GM12801 (cell line): Measurements from ENCODE around the gene PHACTR1.

Source experiments
- TF ChIP-seq, protein P1 (sequence below): IDR thresholded peaks from one replicate; pipeline ENCODE4 v1.5.1; 2011; ENCODE audit warnings: control low read depth; ENCODE audit not compliant: insufficient read length; ENCODE audit errors: extremely low read depth

PHACTR1 gene

DNA sequence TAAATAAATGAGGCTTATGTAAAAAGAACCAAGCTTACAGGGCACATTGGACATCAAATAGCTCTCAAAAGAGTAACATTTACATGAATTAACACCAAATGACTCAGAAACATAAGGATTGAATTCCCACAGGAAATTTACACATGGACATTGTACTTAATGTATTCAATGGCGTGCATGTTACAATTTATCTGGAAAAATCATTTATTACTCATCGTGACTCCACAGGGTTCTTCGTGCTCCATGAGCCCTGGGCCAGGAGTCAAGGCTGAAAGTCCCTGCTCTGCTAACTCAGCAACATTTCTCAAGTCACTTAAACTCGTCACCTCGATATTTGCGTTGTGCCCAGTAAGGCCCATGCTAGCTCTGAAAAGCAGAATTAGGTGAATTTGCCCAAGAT is 158.5 kb downstream of the PHACTR1 start:
- TF ChIP-seq, protein P1, sequence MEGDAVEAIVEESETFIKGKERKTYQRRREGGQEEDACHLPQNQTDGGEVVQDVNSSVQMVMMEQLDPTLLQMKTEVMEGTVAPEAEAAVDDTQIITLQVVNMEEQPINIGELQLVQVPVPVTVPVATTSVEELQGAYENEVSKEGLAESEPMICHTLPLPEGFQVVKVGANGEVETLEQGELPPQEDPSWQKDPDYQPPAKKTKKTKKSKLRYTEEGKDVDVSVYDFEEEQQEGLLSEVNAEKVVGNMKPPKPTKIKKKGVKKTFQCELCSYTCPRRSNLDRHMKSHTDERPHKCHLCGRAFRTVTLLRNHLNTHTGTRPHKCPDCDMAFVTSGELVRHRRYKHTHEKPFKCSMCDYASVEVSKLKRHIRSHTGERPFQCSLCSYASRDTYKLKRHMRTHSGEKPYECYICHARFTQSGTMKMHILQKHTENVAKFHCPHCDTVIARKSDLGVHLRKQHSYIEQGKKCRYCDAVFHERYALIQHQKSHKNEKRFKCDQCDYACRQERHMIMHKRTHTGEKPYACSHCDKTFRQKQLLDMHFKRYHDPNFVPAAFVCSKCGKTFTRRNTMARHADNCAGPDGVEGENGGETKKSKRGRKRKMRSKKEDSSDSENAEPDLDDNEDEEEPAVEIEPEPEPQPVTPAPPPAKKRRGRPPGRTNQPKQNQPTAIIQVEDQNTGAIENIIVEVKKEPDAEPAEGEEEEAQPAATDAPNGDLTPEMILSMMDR, result no peak

DNA sequence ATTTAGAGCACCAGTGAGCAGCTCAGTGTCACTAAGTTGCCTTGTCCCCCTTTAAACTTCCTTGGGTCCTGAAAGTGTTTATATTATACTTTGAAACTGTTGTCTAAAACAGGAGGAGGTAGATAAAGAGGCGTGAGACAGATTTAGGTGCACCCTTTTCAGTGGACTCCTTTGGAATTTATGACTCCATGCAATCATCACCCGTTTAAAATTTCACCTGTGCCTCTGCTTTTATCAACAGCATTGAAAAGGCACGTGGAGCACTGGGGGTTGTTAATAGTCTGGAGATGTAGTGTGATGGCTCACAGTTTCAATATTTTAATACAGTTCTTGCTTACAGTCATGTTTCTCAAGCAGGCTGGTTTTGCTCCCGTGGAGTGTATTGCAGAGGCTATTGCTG is 162.2 kb downstream of the PHACTR1 start:
- TF ChIP-seq, protein P1, result no peak

DNA sequence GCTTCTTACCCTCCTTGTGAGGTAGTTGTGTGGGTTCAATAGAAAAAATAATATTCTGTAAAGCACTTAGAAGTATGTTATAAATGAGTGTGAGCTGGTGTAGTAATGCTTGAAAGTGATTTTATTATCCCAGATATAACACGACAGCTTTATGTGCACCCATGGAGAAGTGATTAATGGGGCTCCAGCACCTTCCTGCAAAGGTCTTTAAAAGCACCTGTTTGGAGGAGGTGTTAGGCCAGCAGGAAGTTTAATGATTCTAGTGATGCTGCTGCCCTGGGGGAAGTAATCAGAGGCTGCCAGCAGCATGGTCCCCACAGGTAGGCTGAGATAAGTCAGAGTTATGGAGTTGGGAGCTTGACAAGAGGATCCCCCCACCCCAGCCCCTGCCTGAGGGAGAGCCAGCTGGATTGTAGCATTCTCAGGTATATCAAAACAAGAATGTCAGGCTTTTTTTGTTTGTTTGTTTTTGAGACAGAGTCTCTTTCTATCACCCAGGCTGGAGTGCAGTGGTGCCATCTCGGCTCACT is 166.3 kb downstream of the PHACTR1 start:
- TF ChIP-seq, protein P1, result no peak

DNA sequence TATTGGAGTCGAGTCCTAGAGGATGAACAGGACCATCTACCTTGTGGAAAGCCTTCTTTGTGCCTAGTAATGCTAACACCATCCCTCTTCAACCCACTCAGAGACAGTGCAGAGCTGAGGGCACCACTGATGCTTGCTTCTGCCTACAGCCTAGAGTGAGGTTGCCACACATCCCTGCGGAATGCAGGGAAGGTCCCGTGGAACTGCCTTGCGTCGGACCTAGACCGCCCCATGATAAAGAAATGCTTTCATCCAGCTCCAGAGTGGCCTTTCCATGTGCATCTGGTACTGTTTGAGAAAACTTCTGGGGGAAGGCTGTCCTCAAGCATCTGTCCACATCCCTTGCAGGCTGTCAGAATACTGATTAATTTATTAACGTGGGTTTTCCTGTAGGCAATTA is 168.4 kb downstream of the PHACTR1 start:
- TF ChIP-seq, protein P1, result no peak

DNA sequence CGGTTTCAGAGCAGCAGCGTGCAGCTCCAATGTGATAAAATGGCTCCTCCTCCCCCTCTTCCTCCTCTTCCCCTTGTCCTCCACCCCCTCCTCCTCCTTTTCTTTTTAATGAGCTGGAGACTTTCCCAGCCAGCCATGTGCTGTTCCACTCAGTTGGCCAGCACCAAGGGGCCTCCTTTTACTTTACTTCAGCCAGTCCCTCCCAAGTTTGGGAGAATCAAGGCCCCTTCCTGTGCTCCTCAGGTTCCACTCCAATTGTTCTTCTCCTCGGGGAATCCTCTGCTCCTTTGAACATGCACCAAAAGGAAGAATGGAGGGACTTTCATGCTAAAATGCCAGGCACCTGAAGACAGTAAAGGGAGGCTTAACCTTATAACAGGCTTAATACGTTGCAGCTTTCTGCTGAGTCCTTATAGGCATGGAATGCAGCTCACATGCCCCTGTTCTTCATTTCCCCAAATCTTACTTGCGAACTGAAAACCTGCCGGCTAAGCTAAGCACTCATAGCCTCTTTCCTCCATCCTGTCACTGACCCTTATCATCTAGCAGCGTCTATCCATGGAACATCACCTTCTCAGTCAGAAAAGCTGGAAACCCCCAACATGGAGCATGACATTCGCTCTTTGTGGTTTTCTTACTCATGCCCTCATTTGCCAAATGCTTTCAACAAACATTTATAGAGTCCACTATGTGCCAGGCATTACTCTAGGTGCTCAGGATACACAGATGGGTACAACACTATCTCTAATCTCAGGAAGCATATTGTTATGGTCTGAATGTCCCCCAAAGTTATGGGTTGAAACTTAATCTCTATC is 170.6 kb downstream of the PHACTR1 start:
- TF ChIP-seq, protein P1, result no peak

DNA sequence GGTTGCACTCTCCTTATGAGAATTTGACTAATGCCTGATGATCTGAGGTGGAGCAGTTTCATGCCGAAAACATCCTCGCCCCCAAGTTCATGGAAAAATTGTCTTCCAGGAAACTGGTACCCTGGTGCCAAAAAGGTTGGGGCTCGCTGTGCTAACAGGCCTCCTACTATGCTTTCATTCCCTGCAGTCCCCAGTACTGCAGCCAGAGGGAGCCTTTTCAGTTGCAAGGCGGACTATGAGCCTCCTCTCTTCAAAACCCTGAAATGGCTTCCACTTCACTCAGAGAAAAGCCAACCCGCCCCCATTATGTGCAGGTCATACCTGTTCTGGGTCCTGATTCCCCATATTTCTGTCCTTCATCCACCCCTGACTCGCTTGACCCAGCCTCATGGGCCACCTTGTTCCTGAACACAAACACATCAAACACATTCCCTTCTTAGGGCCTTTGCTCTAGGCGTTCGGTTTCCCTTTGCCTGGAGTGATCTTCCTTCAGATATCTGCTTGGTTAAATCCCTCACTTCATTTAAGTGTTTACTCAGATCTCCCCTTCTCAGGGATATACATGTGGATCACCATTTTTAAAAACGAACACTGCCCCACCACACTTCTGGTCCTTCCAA is 173.7 kb downstream of the PHACTR1 start:
- TF ChIP-seq, protein P1, result no peak

DNA sequence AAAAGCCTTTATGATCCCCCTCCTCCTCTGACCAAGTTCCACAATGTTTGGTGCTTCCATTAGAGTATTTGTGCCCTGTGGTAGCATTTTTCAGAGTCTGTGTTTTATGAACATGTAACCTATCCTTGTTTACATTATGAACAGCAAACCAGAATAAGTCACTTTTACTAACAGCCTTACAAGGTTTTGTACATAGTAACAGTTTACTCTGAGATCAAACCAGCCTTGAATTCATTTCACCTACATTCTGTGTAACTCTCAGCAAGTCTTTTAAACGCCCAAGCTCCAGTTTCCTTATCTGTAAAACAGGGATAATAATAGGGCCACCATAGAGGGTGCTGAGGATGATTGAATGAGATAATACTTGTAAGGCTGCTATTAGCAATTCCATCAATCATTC is 175.0 kb downstream of the PHACTR1 start:
- TF ChIP-seq, protein P1, result no peak
